ENCODE data around the gene CD44. TPM values are rescaled to one million over a fixed set of nuclear protein-coding genes. Genes with fewer than 3 reads are reported as not detected.

The CD44 gene
- total RNA-seq, 1 donor from 2014 or later = 1,546 TPM

- ChIA-PET CTCF (interaction anchor here (0.5 to 5.4 kb wide), 16 partner anchors 8 to 311 kb away, joined by 3 to 41 read pairs (median 4); no protein-coding TSS in a partner anchor), POLR2A (interaction anchor here (0.8 kb wide), 1 partner anchor 10 kb away, joined by 3 read pairs; no protein-coding TSS in a partner anchor)
- Mint-ChIP-seq H3K9me3 (peaks cover 3% of the 10 kb centered on the region), H3K27ac (no peak overlapping the region), H3K27me3 (no peaks in the 10 kb centered on the region), H3K4me1 (peaks cover 30% of the 10 kb centered on the region), H3K4me3 (no peak overlapping the region), H3K36me3 (ENCODE audit: low read depth) (peaks cover 7% of the 10 kb centered on the region)
- TF ChIP-seq CTCF (IDR thresholded peaks at IDR 0.05) = no peak
- ATAC-seq (ENCODE audit: low read depth) (no peak), DNase-seq (no peak)
- intact Hi-C loops (cut with micrococcal nuclease) = no loop called here
Observed at GRCh38 chr11:35237351-35237750, 98.4 kb downstream of the CD44 start.

- Mint-ChIP-seq H3K9me3 (peaks cover 3% of the 10 kb centered on the region), H3K36me3 (ENCODE audit: low read depth) (no peaks in the 10 kb centered on the region), H3K27ac (no peak overlapping the region), H3K4me3 (no peak overlapping the region), H3K4me1 (peaks cover 30% of the 10 kb centered on the region), H3K27me3 (no peaks in the 10 kb centered on the region)
- TF ChIP-seq CTCF (IDR thresholded peaks at IDR 0.05) = no peak
- ChIA-PET CTCF (interaction anchor here (0.8 to 5.4 kb wide), 16 partner anchors 8 to 312 kb away, joined by 3 to 41 read pairs (median 4); no protein-coding TSS in a partner anchor), POLR2A (no interaction called here)
- ATAC-seq (ENCODE audit: low read depth) (peak; percentile 51), DNase-seq (no peak)
- intact Hi-C loops (cut with micrococcal nuclease) = loop anchor here (1.0 kb wide), 3 partner anchors 154 to 312 kb away; no protein-coding TSS in a partner anchor
Observed at GRCh38 chr11:35237860-35238715, 99.1 kb downstream of the CD44 start.

GRCh38 chr11:35238882-35239281 lies 99.9 kb downstream of the CD44 start:
- Mint-ChIP-seq H3K27me3 (no peaks in the 10 kb centered on the region), H3K27ac (no peak overlapping the region), H3K9me3 (peaks cover 3% of the 10 kb centered on the region), H3K4me1 (peaks cover 25% of the 10 kb centered on the region), H3K4me3 (no peak overlapping the region), H3K36me3 (ENCODE audit: low read depth) (no peaks in the 10 kb centered on the region)
- no peak for TF ChIP-seq CTCF (IDR thresholded peaks at IDR 0.05)
- ATAC-seq (ENCODE audit: low read depth) (no peak), DNase-seq (no peak)
- ChIA-PET CTCF (interaction anchor here (1.2 to 5.4 kb wide), 4 partner anchors 67 to 313 kb away, joined by 4 to 41 read pairs (median 14); no protein-coding TSS in a partner anchor), POLR2A (no interaction called here)
- intact Hi-C loops (cut with micrococcal nuclease) = loop anchor here (1.0 kb wide), 3 partner anchors 153 to 313 kb away; no protein-coding TSS in a partner anchor

GRCh38 chr11:35239471-35240075 lies 100.6 kb downstream of the CD44 start:
- ATAC-seq (ENCODE audit: low read depth) = no peak
- intact Hi-C loops (cut with micrococcal nuclease) = no loop called here
- H3K4me3 Mint-ChIP-seq = no peak overlapping the region
- no peak for DNase-seq
- peaks cover 3% of the 10 kb centered on the region for H3K9me3 Mint-ChIP-seq
- H3K4me1 Mint-ChIP-seq = peaks cover 20% of the 10 kb centered on the region
- no peaks in the 10 kb centered on the region for H3K27me3 Mint-ChIP-seq
- POLR2A ChIA-PET = no interaction called here
- no peaks in the 10 kb centered on the region for H3K36me3 Mint-ChIP-seq (ENCODE audit: low read depth)
- no peak for TF ChIP-seq CTCF (IDR thresholded peaks at IDR 0.05)
- CTCF ChIA-PET = interaction anchor here (1.2 to 5.4 kb wide), 3 partner anchors 66 to 313 kb away, joined by 4 to 41 read pairs (median 5); no protein-coding TSS in a partner anchor
- H3K27ac Mint-ChIP-seq = no peak overlapping the region

DNA sequence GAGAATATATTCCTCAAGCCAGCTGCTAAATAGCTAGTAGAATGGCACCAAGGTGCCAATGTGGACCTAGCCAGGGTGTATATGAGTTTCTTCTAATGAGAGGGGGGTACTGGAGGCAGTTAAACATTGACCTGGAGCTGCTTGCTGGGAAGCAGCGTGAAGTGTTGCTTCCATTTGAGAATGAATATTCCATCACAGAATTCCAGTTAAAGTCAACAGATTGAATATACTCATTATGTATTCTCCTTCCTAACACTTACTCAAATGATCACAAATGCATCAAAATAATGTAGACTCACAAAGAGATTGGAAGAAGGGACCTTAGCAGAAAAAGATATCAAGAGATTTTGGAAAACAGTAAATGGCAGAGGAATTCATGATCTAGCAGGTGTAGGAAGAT lies 102.1 kb downstream of the CD44 start:
- CTCF ChIA-PET = interaction anchor here (5.4 kb wide), 1 partner anchor 315 kb away, joined by 41 read pairs; no protein-coding TSS in a partner anchor
- intact Hi-C loops (cut with micrococcal nuclease) = no loop called here
- no peak for TF ChIP-seq CTCF (IDR thresholded peaks at IDR 0.05)
- DNase-seq = no peak
- no peak for ATAC-seq (ENCODE audit: low read depth)
- Mint-ChIP-seq H3K4me3 (no peak overlapping the region), H3K36me3 (ENCODE audit: low read depth) (no peaks in the 10 kb centered on the region), H3K9me3 (no peaks in the 10 kb centered on the region), H3K27me3 (no peaks in the 10 kb centered on the region), H3K27ac (no peak overlapping the region), H3K4me1 (peaks cover 18% of the 10 kb centered on the region)
- POLR2A ChIA-PET = no interaction called here
